Fibroblast of skin of scalp (primary cell): ENCODE measurements around the gene RABGEF1.
A peak's percentile ranks its signal among the peaks of the same experiment; 100 is the strongest.
"Not testable (repeated sequence)": the region's sequence is repeated elsewhere in the genome, so short reads cannot be mapped to it uniquely, and the experiment has no call there.

ENCODE experiments used
- DNase-seq: peaks from one replicate; pipeline ENCODE4 v3.0.0-alpha.2; 2013

The RABGEF1 gene

GRCh38 chr7:66735850-66736249 is 4.7 kb upstream of the RABGEF1 start:
- DNase-seq, result no peak

DNA sequence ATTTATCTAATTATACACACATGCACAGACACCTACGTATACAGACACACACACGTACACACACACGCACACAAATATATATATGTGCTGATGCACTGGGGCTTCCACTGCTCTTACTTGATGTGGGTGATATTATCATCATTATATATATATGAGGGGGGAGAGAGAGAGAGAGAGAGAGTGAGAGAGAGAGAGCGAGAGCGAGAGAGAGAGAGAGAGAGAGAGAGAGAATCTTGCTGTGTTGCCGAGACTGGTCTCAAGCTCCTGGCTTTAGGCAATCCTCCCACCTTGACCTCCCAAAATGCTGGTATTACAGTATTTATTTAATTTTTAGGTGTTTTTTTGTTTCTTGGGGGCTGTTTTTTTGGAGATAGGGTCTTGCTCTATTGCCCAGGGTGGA is 3.6 kb upstream of the RABGEF1 start:
- DNase-seq, result no peak

- DNase-seq, result no peak
Observed at GRCh38 chr7:66737667-66738066, 2.9 kb upstream of the RABGEF1 start.

DNA sequence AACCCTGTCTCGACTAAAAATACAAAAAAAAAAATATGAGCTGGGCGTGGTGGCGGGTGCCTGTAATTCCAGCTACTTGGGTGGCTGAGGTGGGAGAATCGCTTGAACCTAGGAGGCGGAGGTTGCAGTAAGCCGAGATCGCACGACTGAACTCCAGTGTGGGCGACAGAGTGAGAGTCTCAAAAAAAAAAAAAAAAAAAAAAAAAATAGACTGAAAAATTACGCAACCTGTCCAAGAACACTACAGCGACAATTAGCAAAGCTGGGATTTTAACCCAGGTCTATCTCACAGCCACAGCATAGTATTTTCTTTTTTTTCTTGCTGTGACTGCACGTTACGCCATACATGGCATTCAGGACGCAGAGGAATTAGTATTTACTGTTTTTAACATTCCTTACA is 1.1 kb upstream of the RABGEF1 start:
- no peak for DNase-seq

GRCh38 chr7:66739953-66740301 is 606 bp upstream of the RABGEF1 start:
- no peak for DNase-seq

DNA sequence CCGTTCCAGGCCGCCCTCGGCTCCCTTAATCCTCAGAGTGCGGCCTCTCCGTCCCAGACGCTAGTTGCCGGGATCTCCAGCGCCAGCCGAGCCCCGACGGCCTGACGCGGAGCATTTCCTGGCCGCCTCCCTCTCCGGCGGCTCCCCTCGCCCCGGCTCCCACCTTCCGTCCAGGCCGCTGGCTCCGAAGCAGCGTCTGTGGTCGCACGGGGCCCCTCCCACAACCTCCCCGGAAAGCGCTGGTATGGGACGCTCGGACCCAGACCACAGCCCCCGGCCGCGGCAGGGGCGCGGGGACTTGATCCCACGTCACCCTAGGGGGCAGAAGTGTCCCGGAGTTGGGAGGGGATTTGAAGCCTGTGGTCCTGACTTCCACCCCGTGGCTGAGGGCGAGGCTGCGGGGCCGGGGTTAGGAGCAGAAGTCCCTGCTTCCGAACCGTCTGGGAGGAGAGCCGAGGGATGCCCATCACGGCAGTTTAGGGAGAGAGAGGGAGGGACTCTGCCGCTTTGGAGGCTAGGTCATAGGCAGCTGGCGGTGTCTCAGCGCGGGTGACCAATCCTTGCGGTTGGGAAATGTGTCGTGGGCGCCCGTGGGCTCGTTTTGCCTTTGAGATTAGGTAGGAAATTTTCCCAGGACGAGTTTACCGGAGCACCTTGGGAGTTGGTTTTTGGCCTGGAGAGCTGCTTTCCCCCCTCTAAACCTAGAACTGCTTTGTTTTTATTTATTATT is 612 bp downstream of the RABGEF1 start:
- DNase-seq, result peak; percentile 39

DNA sequence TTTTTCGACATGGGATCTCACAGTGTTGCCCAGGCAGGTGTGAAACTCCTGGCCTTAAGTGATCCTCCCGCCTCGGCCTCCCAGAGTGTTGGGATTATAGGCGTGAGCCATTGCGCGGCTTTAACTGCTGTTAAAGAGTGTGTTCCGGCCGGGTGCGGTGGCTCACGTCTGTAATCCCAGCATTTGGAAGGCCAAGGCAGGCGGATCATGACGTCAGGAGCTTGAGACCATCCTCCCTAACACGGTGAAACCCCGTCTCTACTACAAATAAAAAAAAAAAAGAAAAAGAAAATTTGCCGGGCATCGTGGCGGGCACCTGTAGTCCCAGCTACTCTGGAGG is 1.1 kb downstream of the RABGEF1 start:
- DNase-seq, result peak; percentile 37

- DNase-seq, result peak; percentile 74
Observed at GRCh38 chr7:66742298-66742697, 1.8 kb downstream of the RABGEF1 start.

DNA sequence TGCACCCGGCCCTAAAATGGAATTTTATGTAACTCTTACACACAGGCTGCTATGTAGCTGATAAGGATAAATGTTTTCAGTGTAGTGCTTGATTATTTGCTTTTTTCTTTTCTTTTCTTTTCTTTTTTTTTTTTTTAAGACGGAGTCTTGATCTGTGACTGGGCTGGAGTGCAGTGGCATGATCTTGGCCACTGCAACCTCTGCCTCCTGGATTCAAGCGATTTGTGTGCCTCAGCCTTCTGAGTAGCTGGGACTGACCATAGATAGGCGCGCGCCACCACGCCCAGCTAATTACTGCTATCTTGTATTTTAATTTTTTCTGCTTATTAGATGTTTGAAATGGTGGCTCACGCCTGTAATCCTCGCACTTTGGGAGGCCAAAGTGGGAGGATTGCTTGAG is 3.4 kb downstream of the RABGEF1 start:
- no peak for DNase-seq

- DNase-seq, result no peak
Observed at GRCh38 chr7:66747385-66747784, 6.9 kb downstream of the RABGEF1 start.

DNA sequence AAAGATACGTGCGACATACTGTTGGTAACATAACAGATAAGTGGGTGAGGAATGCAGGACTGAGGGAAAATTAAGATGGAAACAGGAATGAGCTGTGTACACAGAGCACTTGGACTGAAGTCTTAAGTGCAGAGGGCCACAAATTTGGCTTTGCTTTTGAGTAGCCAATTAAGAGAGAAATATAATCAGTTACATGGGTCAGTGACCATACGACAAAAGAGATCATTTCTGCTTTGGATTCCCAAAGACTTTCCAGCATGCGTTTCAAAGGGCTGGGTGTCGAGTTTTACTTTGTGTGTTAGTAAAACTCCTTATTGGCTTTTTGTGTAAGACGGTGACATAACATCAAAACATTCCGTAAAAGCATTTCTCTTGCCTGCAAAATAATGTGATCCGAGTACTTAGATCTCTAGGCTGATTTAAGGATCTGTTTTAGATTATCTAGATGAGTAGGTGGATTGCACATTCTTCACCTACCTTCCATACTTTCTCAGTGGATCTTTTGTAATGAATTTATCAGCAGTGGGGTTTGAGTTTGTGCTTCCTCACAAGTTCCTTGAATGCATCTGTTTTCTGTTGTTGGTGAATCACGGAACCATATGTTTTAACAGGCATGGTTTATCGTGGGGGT is 7.5 kb downstream of the RABGEF1 start:
- peak; percentile 17 for DNase-seq

DNA sequence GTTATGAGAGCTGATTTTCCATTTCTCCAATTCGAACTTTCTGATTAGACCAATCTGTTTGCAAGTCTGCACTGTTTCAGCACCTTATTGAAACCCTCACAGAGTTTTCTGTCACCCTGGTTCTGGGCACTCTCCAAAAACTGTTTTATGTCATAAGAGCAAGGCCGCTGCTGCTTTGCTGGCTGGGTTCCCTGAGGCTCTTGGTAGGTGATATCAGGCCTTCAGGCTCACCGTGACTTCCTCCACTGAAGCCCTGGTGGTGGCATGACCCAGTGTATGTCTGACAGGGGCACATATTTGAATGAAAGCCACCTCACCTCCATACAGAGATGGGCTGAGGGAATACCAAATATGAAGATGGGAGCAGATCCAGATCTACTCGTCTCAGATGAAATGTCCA is 8.3 kb downstream of the RABGEF1 start:
- DNase-seq, result no peak

DNA sequence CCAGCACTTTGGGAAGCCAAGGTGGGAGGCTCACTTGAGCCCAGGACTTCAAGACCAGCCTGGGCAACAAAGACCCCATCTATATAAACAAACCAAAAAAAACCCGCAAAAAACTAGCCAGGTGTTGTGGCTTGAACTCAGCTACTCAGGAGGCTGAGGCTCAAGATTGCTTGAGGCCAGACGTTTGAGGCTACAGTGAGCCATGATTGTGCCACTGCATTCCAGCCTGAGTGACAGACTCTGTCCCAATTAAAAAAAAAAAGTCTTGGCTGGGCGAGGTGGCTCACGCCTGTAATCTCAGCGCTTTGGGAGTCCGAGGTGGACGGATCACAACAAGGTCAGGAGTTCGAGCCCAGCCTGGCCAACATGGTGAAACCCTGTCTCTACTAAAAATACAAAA is 11.4 kb downstream of the RABGEF1 start:
- no peak for DNase-seq

- DNase-seq, result no peak
Observed at GRCh38 chr7:66754541-66754940, 14.0 kb downstream of the RABGEF1 start.

GRCh38 chr7:66755059-66755458 is 14.5 kb downstream of the RABGEF1 start:
- DNase-seq, result not testable (repeated sequence)

DNA sequence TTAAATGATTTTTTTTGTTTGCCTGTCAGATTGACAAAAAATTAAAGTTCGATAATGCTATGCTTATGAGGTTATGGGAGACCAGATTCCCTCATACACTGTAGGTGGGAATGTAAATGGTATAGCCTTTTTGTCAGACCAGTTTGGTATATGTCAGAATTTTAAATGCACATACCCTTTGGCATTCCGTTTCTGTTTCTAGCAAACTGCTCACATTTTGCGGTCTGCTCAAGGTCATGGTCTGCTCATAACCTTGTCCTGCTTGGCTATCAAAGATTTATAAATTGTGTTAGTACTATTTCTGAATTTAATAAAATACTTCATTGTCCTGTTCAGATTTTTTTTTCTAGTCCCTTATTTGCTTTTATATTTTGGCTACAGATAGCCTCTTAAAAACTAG is 15.7 kb downstream of the RABGEF1 start:
- DNase-seq, result not testable (repeated sequence)

GRCh38 chr7:66756889-66757288 is 16.4 kb downstream of the RABGEF1 start:
- DNase-seq, result no peak

DNA sequence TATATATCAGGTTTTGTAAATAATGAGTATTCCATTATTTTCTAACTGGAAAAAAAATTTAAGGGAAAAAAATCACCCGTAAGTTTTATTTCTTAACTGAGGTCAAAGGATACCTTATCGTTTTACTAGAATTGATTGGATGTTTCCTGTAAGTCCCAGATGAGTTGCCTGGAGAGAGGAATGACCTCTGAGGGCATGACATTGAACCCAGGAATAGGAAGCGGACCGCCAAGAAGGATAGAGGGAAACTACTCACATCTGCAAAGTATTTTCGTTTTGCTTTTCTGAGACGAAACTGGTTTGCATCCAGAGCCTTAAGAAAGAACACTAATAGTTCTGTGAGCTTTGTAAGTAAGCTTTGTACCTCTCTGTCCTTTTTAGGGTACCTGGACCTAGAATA is 17.4 kb downstream of the RABGEF1 start:
- no peak for DNase-seq

- peak; percentile 4 for DNase-seq
Observed at GRCh38 chr7:66758950-66759628, 18.6 kb downstream of the RABGEF1 start.

DNA sequence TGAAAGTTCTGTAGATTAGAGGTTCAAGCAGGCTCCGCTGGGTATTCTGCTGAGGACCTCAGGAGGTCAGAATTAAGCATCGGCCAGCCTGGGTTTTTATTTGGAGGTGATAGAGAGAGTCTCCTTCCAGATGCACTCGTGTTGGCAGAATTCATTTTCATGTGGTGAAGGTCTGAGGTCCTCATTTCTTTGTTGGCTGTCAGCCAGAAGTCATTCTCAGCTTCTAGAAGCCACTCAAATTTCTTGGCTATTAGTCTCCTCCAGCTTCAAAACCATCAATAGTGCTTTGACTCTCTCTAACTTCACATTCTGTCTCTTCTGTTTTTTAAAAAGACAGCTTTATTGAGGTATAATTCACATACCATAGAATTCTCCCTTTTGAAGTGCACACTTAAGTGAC is 22.6 kb downstream of the RABGEF1 start:
- peak; percentile 6 for DNase-seq

DNA sequence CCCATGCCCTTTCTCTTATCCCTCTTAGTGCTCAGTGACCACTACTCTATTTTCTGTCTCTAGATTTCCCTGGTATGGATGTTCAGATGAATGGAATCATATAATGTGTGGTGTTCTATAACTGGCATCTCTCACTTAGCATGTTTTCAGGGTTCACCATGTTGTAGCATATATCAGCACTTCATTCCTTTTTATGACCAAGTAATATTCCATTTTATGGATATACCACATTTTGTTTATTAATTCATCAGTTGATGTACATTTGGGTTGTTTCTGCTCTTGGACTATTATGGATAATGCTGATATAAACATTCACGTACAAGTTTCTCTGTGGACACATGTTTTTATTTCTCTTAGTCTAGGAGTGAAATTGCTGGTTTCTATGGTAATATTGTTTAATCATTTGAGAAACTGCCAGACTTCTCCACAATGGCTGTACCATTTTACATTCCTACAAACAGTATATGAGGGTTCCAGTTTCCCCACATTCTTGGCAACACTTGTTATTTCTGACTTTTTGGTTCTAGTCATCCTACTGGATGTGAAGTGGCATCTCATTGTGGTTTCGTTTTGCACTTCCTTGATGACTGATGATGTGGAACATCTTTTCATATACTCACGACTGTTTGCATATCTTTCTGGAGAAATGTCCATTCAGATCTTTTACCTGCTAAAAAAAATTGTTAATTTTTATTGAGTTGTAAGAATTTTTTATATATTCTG is 23.3 kb downstream of the RABGEF1 start:
- peak; percentile 69 for DNase-seq

GRCh38 chr7:66764905-66765304 is 24.4 kb downstream of the RABGEF1 start:
- not testable (repeated sequence) for DNase-seq

DNA sequence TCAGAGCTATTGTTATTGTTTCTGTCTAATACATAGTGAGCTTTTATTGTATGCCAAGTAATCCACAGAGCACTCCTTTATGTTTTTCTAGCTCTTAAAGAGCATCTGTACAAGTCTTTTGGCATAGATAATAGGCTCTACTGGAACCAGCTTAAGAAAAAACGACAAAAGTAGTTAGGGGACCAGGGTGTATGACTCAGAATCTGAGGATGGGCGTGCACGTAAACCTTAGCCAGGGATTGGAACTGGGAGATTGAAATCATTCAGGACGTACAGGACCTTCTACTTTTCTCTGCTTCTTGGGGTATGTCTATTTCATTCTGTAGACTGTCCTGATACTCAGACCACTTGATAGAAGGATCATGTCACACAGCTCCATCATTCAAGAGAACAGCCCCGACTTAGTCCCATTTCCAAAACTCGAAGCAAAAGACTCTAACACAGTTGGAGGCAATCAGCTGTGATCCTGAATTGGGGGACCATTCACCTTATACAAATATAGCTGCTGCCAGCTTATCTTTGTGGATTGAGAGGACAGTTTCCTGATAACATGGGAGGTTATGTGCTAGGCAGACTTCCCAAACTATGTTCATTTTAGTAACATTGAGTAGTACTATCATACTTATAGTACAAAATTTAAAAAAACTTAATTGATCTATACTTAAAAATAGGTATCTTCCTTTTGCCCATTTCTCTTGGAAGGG is 24.9 kb downstream of the RABGEF1 start:
- DNase-seq, result not testable (repeated sequence)
